Measurements from ENCODE around the gene EGF.
A peak's percentile ranks its signal among the peaks of the same experiment; 100 is the strongest.

EGF gene

GRCh38 chr4:110042545-110043517, 130.1 kb downstream of the EGF start:
- DNase-seq, result no peak

- no peak for DNase-seq
Measured at GRCh38 chr4:110046588-110047049, 133.9 kb downstream of the EGF start.

GRCh38 chr4:110049951-110050925, 137.6 kb downstream of the EGF start:
- DNase-seq, result peak; percentile 31

- no peak for DNase-seq
Measured at GRCh38 chr4:110055158-110055768, 142.6 kb downstream of the EGF start.

- no peak for DNase-seq
Measured at GRCh38 chr4:110058677-110059076, 146.0 kb downstream of the EGF start.

- no peak for DNase-seq
Measured at GRCh38 chr4:110059556-110060191, 147.0 kb downstream of the EGF start.

- no peak for DNase-seq
Measured at GRCh38 chr4:110061076-110061475, 148.4 kb downstream of the EGF start.

Measured in CD4-positive, alpha-beta T cell treated with Interferon gamma for 1 hour (primary cell).